OCI-LY1 (cell line): ENCODE data around the gene LAMA5.

Experiments
- H2AFZ ChIP-seq: fragments of 200-600 bp; sonication (generic), shearing (Covaris generic); 2 replicates; pipeline ENCODE4 v1.6.0; 2014; ENCODE audit warnings: antibody characterized with exemption, mild to moderate bottlenecking, low read length
- H3F3A ChIP-seq: fragments of 200-600 bp; sonication (generic), shearing (Covaris generic); 2 replicates; pipeline ENCODE4 v1.6.0; 2014; ENCODE audit warnings: mild to moderate bottlenecking, antibody characterized with exemption, low read length, moderate library complexity; ENCODE audit not compliant: insufficient read depth
- H3K27ac ChIP-seq: fragments of 200-600 bp; sonication (generic); 2 replicates; pipeline ENCODE4 v1.5.1; 2014; ENCODE audit warnings: low read length, mixed run types, mild to moderate bottlenecking, low read depth; ENCODE audit not compliant: poor library complexity, severe bottlenecking
- H3K27me3 ChIP-seq: fragments of 200-600 bp; sonication (generic); 2 replicates; pipeline ENCODE4 v1.6.0; 2014; ENCODE audit warnings: antibody characterized with exemption, mild to moderate bottlenecking, low read length, moderate library complexity; ENCODE audit not compliant: insufficient read depth
- H3K36me3 ChIP-seq: fragments of 200-600 bp; sonication (generic); 2 replicates; pipeline ENCODE4 v1.6.1; 2014; ENCODE audit warnings: mild to moderate bottlenecking, antibody characterized with exemption, low read length, moderate library complexity, mixed read lengths; ENCODE audit not compliant: insufficient read depth
- H3K4me1 ChIP-seq: fragments of 200-600 bp; sonication (generic); 2 replicates; pipeline ENCODE4 v1.5.1; 2014; ENCODE audit warnings: mild to moderate bottlenecking, low read length, moderate library complexity; ENCODE audit not compliant: insufficient read depth, severe bottlenecking
- H3K4me2 ChIP-seq: fragments of 200-600 bp; sonication (generic), shearing (Covaris generic); 2 replicates; pipeline ENCODE4 v1.6.1; 2014; ENCODE audit warnings: low read length
- H3K4me3 ChIP-seq: fragments of 200-600 bp; sonication (generic); 2 replicates; pipeline ENCODE4 v1.5.1; 2014; ENCODE audit warnings: low read length, low read depth, mild to moderate bottlenecking, mixed read lengths; ENCODE audit not compliant: poor library complexity, severe bottlenecking
- H3K79me2 ChIP-seq: fragments of 200-600 bp; shearing (Covaris generic); 2 replicates; pipeline ENCODE4 v1.6.1; 2016; ENCODE audit warnings: mixed run types, low read length, mixed read lengths; ENCODE audit not compliant: insufficient read depth
- H3K9ac ChIP-seq: fragments of 200-600 bp; sonication (generic), shearing (Covaris generic); 2 replicates; pipeline ENCODE4 v1.6.1; 2014; ENCODE audit warnings: mild to moderate bottlenecking, low read length, mixed read lengths
- H3K9me2 ChIP-seq: fragments of 200-600 bp; sonication (generic), shearing (Covaris generic); 2 replicates; pipeline ENCODE4 v1.6.1; 2014; ENCODE audit warnings: low read depth, mild to moderate bottlenecking, low read length, mixed read lengths
- H3K9me3 ChIP-seq: fragments of 200-600 bp; shearing (Covaris generic); 2 replicates; pipeline ENCODE4 v1.6.1; 2014; ENCODE audit warnings: low read length, mixed read lengths
- H4K20me1 ChIP-seq: fragments of 200-600 bp; sonication (generic), shearing (Covaris generic); 2 replicates; pipeline ENCODE4 v1.6.0; 2016; ENCODE audit warnings: mild to moderate bottlenecking, low read length; ENCODE audit not compliant: insufficient read depth
- CTCF ChIP-seq: fragments of 200-600 bp; sonication (generic), shearing (Covaris generic); IDR thresholded peaks from 2 replicates; pipeline ENCODE4 v1.5.1; 2017; ENCODE audit warnings: mild to moderate bottlenecking, antibody characterized with exemption, low read length, moderate library complexity, mixed read lengths
- EZH2 ChIP-seq: fragments of 200-600 bp; sonication (generic), shearing (Covaris generic); IDR thresholded peaks from 2 replicates; pipeline ENCODE4 v1.8.0; 2017; ENCODE audit warnings: borderline replicate concordance, mixed run types, mild to moderate bottlenecking, antibody characterized with exemption, low read length, moderate library complexity, mixed read lengths

LAMA5 gene

GRCh38 chr20:62273416-62273815 is 93.7 kb downstream of the LAMA5 start:
- no peaks in the 10 kb centered on the region for H4K20me1 ChIP-seq
- H3K4me3 ChIP-seq = no peak overlapping the region
- no peak overlapping the region for H3K4me2 ChIP-seq

GRCh38 chr20:62272200-62272599 is 94.9 kb downstream of the LAMA5 start:
- no peaks in the 10 kb centered on the region for H3F3A ChIP-seq
- H3K27ac ChIP-seq = no peak overlapping the region
- no peak for TF ChIP-seq EZH2
- peak; percentile 43 for TF ChIP-seq CTCF
- H3K79me2 ChIP-seq = no peaks in the 10 kb centered on the region
- no peak overlapping the region for H3K4me2 ChIP-seq
- no peak overlapping the region for H2AFZ ChIP-seq
- no peaks in the 10 kb centered on the region for H3K9me3 ChIP-seq
- no peak overlapping the region for H3K9ac ChIP-seq
- no peaks in the 10 kb centered on the region for H4K20me1 ChIP-seq
- no peak overlapping the region for H3K4me3 ChIP-seq
- H3K27me3 ChIP-seq = no peaks in the 10 kb centered on the region
- no peaks in the 10 kb centered on the region for H3K9me2 ChIP-seq
- H3K4me1 ChIP-seq = peaks cover 13% of the 10 kb centered on the region
- H3K36me3 ChIP-seq = peaks cover 26% of the 10 kb centered on the region; the same call in 1 of the 2 replicates

More at GRCh38 chr20:62273416-62273815, 93.7 kb downstream of the LAMA5 start:
- Histone ChIP-seq H3K9me2 (no peaks in the 10 kb centered on the region), H3K79me2 (no peaks in the 10 kb centered on the region), H3F3A (no peaks in the 10 kb centered on the region), H3K27ac (no peak overlapping the region), H2AFZ (no peak overlapping the region), H3K9me3 (no peaks in the 10 kb centered on the region), H3K4me1 (peaks cover 13% of the 10 kb centered on the region), H3K27me3 (no peaks in the 10 kb centered on the region), H3K9ac (no peak overlapping the region), H3K36me3 (peaks cover 26% of the 10 kb centered on the region; the same call in 1 of the 2 replicates)
- TF ChIP-seq EZH2 (no peak), CTCF (no peak)

GRCh38 chr20:62269871-62270270 is 97.2 kb downstream of the LAMA5 start:
- peaks cover 3% of the 10 kb centered on the region; the same call in 1 of the 2 replicates for H3K9me3 ChIP-seq
- peaks cover 10% of the 10 kb centered on the region for H3K4me1 ChIP-seq
- no peaks in the 10 kb centered on the region for H3K79me2 ChIP-seq
- no peaks in the 10 kb centered on the region for H4K20me1 ChIP-seq
- no peak overlapping the region for H3K4me3 ChIP-seq
- H3F3A ChIP-seq = no peaks in the 10 kb centered on the region
- no peaks in the 10 kb centered on the region for H3K27me3 ChIP-seq
- H2AFZ ChIP-seq = no peak overlapping the region
- H3K4me2 ChIP-seq = no peak overlapping the region
- no peak overlapping the region for H3K9ac ChIP-seq
- TF ChIP-seq EZH2 = no peak
- TF ChIP-seq CTCF = no peak
- no peak overlapping the region for H3K27ac ChIP-seq
- peaks cover 39% of the 10 kb centered on the region for H3K36me3 ChIP-seq
- H3K9me2 ChIP-seq = no peaks in the 10 kb centered on the region
